Measurements from ENCODE around the gene SERPINB12. TPM values are rescaled to one million over a fixed set of nuclear protein-coding genes. Genes with fewer than 3 reads are reported as not detected.

The SERPINB12 gene
- total and polyA plus RNA-seq, 2 of the 4 experiments (the other 2 are of a cell fraction): not detected

DNA sequence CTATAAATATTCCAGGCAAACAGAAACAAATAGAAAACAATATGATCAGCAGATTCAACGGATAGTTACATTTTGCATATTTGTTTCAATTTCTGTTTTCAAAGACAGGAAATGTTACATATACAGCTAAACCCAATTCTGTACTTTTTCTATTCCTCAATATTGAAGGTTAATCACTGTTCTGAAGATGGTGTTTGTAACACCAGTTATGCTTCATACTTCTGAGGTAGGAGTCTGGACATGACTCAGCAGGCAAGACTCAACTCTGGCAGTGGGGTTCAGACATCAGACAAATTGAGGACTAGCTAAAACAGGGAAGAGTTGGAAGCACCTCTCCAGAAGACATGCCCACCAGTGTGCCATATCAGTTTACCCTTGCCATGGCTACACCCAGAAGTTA lies 61.6 kb downstream of the SERPINB12 start:
- TF ChIP-seq MXI1 (IDR thresholded peaks at IDR 0.05; ENCODE audit: borderline replicate concordance, low read depth, low read length): no peak
- no peak for TF ChIP-seq RCOR1 (IDR thresholded peaks at IDR 0.05; ENCODE audit: insufficient replicate concordance, low read length)

More for the DNA sequence above, 61.6 kb downstream of the SERPINB12 start:
- no peaks in the 10 kb centered on the region for H3K9me1 ChIP-seq (ENCODE audit: insufficient read depth, low read length)
- no peak overlapping the region for H3K14ac ChIP-seq (replicated peaks; ENCODE audit: low read depth, low read length)
- H4K20me1 ChIP-seq (ENCODE audit: insufficient read depth, low read length): no peaks in the 10 kb centered on the region
- whole genome bisulfite sequencing, 2 experiments (ENCODE audit: extremely low coverage in 2 of 2, insufficient read length in 1 of 2): no CpG with 5 or more reads among the region's 1 CpG
- intact Hi-C loops (cut with micrococcal nuclease): no loop called here
- H2BK20ac ChIP-seq (ENCODE audit: low read depth, low read length): no peak overlapping the region
- peaks cover 1% of the 10 kb centered on the region; the same call in 1 of the 2 replicates for H3K27me3 ChIP-seq (ENCODE audit: control insufficient read depth, insufficient read depth, low read length)
- H3K27ac ChIP-seq (ENCODE audit: insufficient read depth, low read length): no peak overlapping the region
- no peak overlapping the region for H3K23ac ChIP-seq (ENCODE audit: low read depth, low read length)
- no peaks in the 10 kb centered on the region for H3K36me3 ChIP-seq (ENCODE audit: control insufficient read depth, insufficient read depth, low read length)
- no peak overlapping the region for H2BK5ac ChIP-seq (ENCODE audit: low read depth, low read length, poor library complexity, severe bottlenecking)
- DNase-seq (peak; percentile 12), ATAC-seq (ENCODE audit: low read depth) (no peak)
- no peak overlapping the region for H3K4ac ChIP-seq (ENCODE audit: low read depth, low read length)
- dilution Hi-C loops (cut with HindIII; ENCODE audit: low sequenced_read_pairs, unreplicated experiment): no loop called here
- no peak overlapping the region for H4K5ac ChIP-seq (ENCODE audit: low read depth, low read length)
- no peaks in the 10 kb centered on the region; the same call in 1 of the 2 replicates for H3K4me1 ChIP-seq (ENCODE audit: control insufficient read depth, insufficient read depth, low read length)
- no TSS peak for BruUV-seq (replicated peaks)
- no peaks in the 10 kb centered on the region for H3K79me1 ChIP-seq (ENCODE audit: low read depth in 1 of 2, low read length in 2 of 2)
- H3K18ac ChIP-seq (ENCODE audit: low read depth, low read length): no peak overlapping the region
- H3K4me2 ChIP-seq (ENCODE audit: low read depth, low read length): no peak overlapping the region
- CTCF ChIA-PET: no interaction called here
- H2BK15ac ChIP-seq (ENCODE audit: low read depth, low read length): no peak overlapping the region
- no peaks in the 10 kb centered on the region for H3K9me3 ChIP-seq (ENCODE audit: control insufficient read depth, insufficient read depth, low read length)
- H2AFZ ChIP-seq (replicated peaks; ENCODE audit: low read length, poor library complexity): no peak overlapping the region
- H2BK120ac ChIP-seq (ENCODE audit: low read depth, low read length): no peak overlapping the region
- H2AK9ac ChIP-seq (replicated peaks; ENCODE audit: low read depth, low read length, poor library complexity): no peak overlapping the region
- no peak overlapping the region for H2AK5ac ChIP-seq (ENCODE audit: low read depth, low read length)
- no peak overlapping the region for H3K56ac ChIP-seq (ENCODE audit: extremely low read depth, insufficient read depth, low read length)
- POLR2A ChIA-PET (ENCODE audit: unreplicated experiment): no interaction called here
- H4K91ac ChIP-seq (ENCODE audit: insufficient read depth, low read depth, low read length): no peak overlapping the region
- H3K4me3 ChIP-seq (ENCODE audit: insufficient read depth, low read depth, low read length): no peak overlapping the region
- H3K9ac ChIP-seq (ENCODE audit: low read depth, low read length): no peak overlapping the region
- H4K8ac ChIP-seq (ENCODE audit: low read depth in 2 of 2, low read length in 2 of 2): no peak overlapping the region
- in situ Hi-C loops (cut with MboI; ENCODE audit: low sequenced_read_pairs): no loop called here

Data from IMR-90 (cell line).